GM18870 (cell line): ENCODE data around the gene ARHGAP25.

Experiments used
- ATAC-seq: cut with Tn5 transposase; IDR thresholded peaks from one replicate; pipeline ENCODE4 v1.9.1; 2021; ENCODE audit warnings: moderate library complexity; ENCODE audit not compliant: unreplicated experiment

Gene ARHGAP25

GRCh38 chr2:68741238-68741637, 6.6 kb downstream of the ARHGAP25 start:
- ATAC-seq, result no peak

GRCh38 chr2:68741805-68742306, 7.2 kb downstream of the ARHGAP25 start:
- no peak for ATAC-seq

- no peak for ATAC-seq
Observed at GRCh38 chr2:68742626-68743415, 8.2 kb downstream of the ARHGAP25 start.

GRCh38 chr2:68743531-68743930, 8.9 kb downstream of the ARHGAP25 start:
- ATAC-seq, result no peak

- no peak for ATAC-seq
Observed at GRCh38 chr2:68744366-68744912, 9.8 kb downstream of the ARHGAP25 start.

GRCh38 chr2:68745006-68745405, 10.4 kb downstream of the ARHGAP25 start:
- ATAC-seq, result no peak

- no peak for ATAC-seq
Observed at GRCh38 chr2:68746408-68746807, 11.8 kb downstream of the ARHGAP25 start.

GRCh38 chr2:68747413-68747812, 12.8 kb downstream of the ARHGAP25 start:
- no peak for ATAC-seq

GRCh38 chr2:68747900-68748299, 13.3 kb downstream of the ARHGAP25 start:
- ATAC-seq, result no peak

- ATAC-seq, result no peak
Observed at GRCh38 chr2:68748568-68748967, 14.0 kb downstream of the ARHGAP25 start.

GRCh38 chr2:68749345-68749744, 14.7 kb downstream of the ARHGAP25 start:
- ATAC-seq, result no peak

- no peak for ATAC-seq
Observed at GRCh38 chr2:68750592-68751396, 16.2 kb downstream of the ARHGAP25 start.

GRCh38 chr2:68751397-68752339, 17.1 kb downstream of the ARHGAP25 start:
- peak; percentile 64 for ATAC-seq

GRCh38 chr2:68753318-68753717, 18.7 kb downstream of the ARHGAP25 start:
- no peak for ATAC-seq

GRCh38 chr2:68755071-68755470, 20.5 kb downstream of the ARHGAP25 start:
- no peak for ATAC-seq

GRCh38 chr2:68756178-68756577, 21.6 kb downstream of the ARHGAP25 start:
- ATAC-seq, result no peak

GRCh38 chr2:68757081-68757480, 22.5 kb downstream of the ARHGAP25 start:
- no peak for ATAC-seq

GRCh38 chr2:68762100-68762499, 27.5 kb downstream of the ARHGAP25 start:
- ATAC-seq, result no peak

- peak; percentile 71 for ATAC-seq
Observed at GRCh38 chr2:68762665-68763064, 28.1 kb downstream of the ARHGAP25 start.

- no peak for ATAC-seq
Observed at GRCh38 chr2:68764041-68764805, 29.6 kb downstream of the ARHGAP25 start.
